CD4-positive, alpha-beta T cell (primary cell): Measurements from ENCODE around the gene PAMR1. TPM values are rescaled to one million over a fixed set of nuclear protein-coding genes. Genes with fewer than 3 reads are reported as not detected.

Source experiments
- ATAC-seq: fragments of 200-7000 bp; cut with Tn5 transposase; one replicate; pipeline ENCODE4 v1.10.0; 2022; ENCODE audit warnings: mild to moderate bottlenecking; ENCODE audit not compliant: poor library complexity
- CTCF ChIA-PET: fragments of 350-600 bp; sonication (Branson Sonifier 250); formaldehyde crosslinking; loops from one replicate; lab custom pipeline; 2021; ENCODE audit warnings: antibody characterized with exemption, inconsistent platforms; lab: Charles Lee
- POLR2A ChIA-PET: fragments of 350-600 bp; sonication (Branson Sonifier 250); formaldehyde crosslinking; loops from one replicate; lab custom pipeline; 2021; ENCODE audit warnings: antibody characterized with exemption, inconsistent platforms; lab: Charles Lee
- DNase-seq, 14 experiments: peaks; one replicate each; pipeline ENCODE4 v3.0.0-alpha.2; 2013 to 2020; ENCODE audit warnings: mixed read lengths in 2 of 14
- H3K27ac ChIP-seq, 2 donors: one replicate each; pipeline versions ENCODE4 v1.5.1 to v1.7.0; 2013; ENCODE audit warnings: low read length in 2 of 2, low read depth in 1 of 2, mild to moderate bottlenecking in 1 of 2
- H3K27me3 ChIP-seq, 2 experiments: 1 replicate in 1 of 2; 2 replicates in 1 of 2; pipeline versions ENCODE4 v1.6.1 to v1.7.0; 2013; ENCODE audit warnings: low read length in 2 of 2, control low read depth in 1 of 2, mild to moderate bottlenecking in 1 of 2, moderate library complexity in 1 of 2; ENCODE audit not compliant: insufficient read depth in 2 of 2, control insufficient read depth in 1 of 2
- H3K36me3 ChIP-seq: one replicate; pipeline ENCODE4 v1.6.1; 2013; ENCODE audit warnings: low read length, control low read depth; ENCODE audit not compliant: insufficient read depth
- H3K4me1 ChIP-seq: one replicate; pipeline ENCODE4 v1.6.1; 2013; ENCODE audit warnings: low read length, control low read depth; ENCODE audit not compliant: insufficient read depth
- H3K4me3 ChIP-seq: one replicate; pipeline ENCODE4 v1.5.1; 2013; ENCODE audit warnings: mild to moderate bottlenecking, low read length, moderate library complexity
- H3K9me3 ChIP-seq, 2 experiments: 1 replicate in 1 of 2; 2 replicates in 1 of 2; pipeline versions ENCODE4 v1.6.1 to v1.7.0; 2013; ENCODE audit warnings: low read length in 2 of 2, mild to moderate bottlenecking in 2 of 2, control low read depth in 1 of 2, moderate library complexity in 1 of 2; ENCODE audit not compliant: control insufficient read depth in 1 of 2, insufficient read depth in 1 of 2
- H3K27ac Mint-ChIP-seq: one replicate; pipeline ENCODE4 v1.8.0; 2020; ENCODE audit warnings: mixed read lengths
- H3K27me3 Mint-ChIP-seq: one replicate; pipeline ENCODE4 v1.8.0; 2021; ENCODE audit warnings: mixed read lengths
- H3K36me3 Mint-ChIP-seq: one replicate; pipeline ENCODE4 v1.8.0; 2021; ENCODE audit warnings: low read depth, mixed read lengths
- H3K4me1 Mint-ChIP-seq: one replicate; pipeline ENCODE4 v1.8.0; 2021; ENCODE audit warnings: low read depth, mixed read lengths
- H3K4me3 Mint-ChIP-seq: one replicate; pipeline ENCODE4 v1.8.0; 2020; ENCODE audit warnings: mild to moderate bottlenecking, mixed read lengths
- H3K9me3 Mint-ChIP-seq: one replicate; pipeline ENCODE4 v1.8.0; 2020; ENCODE audit warnings: mixed read lengths
- CTCF ChIP-seq: fragments of 200-600 bp; IDR thresholded peaks from one replicate; pipeline ENCODE4 v1.8.0; 2022; ENCODE audit warnings: antibody characterized with exemption, mild to moderate bottlenecking
- intact Hi-C, 2 experiments: fragments of 100-400 bp; cut with DNase I in 1 of 2; cut with micrococcal nuclease in 1 of 2; formaldehyde crosslinking; loops; one replicate each; pipeline versions ENCODE4 v1.15.1 to v1.9.0; 2023 to 2025; cut with DNase I, micrococcal nuclease
- total RNA-seq, 174 experiments: library from RNA in 2 of 174; stranded (reverse) in 2 of 174; gene quantifications; one replicate each; pipeline ENCODE4 v1.2.3 and lab custom pipeline; 2021 to 2026

The PAMR1 gene
- total RNA-seq, 2 experiments from 2014 or later = not detected

- intact Hi-C loops = loop anchor here (5.0 to 10.0 kb wide), 2 partner anchors 826 to 909 kb away; no protein-coding TSS in a partner anchor
- H3K4me1 Mint-ChIP-seq = no peaks in the 10 kb centered on the region
- no peak overlapping the region for H3K27ac Mint-ChIP-seq
- no peak for DNase-seq
- no peak for TF ChIP-seq CTCF
- H3K9me3 Mint-ChIP-seq = no peaks in the 10 kb centered on the region
- Histone ChIP-seq H3K27me3 (peaks cover 29 to 61% of the 10 kb centered on the region in 2 experiments), H3K4me1 (peaks cover 4% of the 10 kb centered on the region), H3K4me3 (no peak overlapping the region), H3K36me3 (no peaks in the 10 kb centered on the region), H3K9me3 (no peaks in the 10 kb centered on the region), H3K27ac (no peak overlapping the region)
- H3K4me3 Mint-ChIP-seq = no peak overlapping the region
- ATAC-seq = no peak
- no peaks in the 10 kb centered on the region for H3K36me3 Mint-ChIP-seq
- peaks cover 71% of the 10 kb centered on the region for H3K27me3 Mint-ChIP-seq
- CTCF ChIA-PET = no interaction called here
- POLR2A ChIA-PET = no interaction called here
Measured at GRCh38 chr11:35413598-35413997, 111.8 kb downstream of the PAMR1 start.

- no peak overlapping the region for H3K27ac ChIP-seq
- peaks cover 16 to 48% of the 10 kb centered on the region in 2 experiments for H3K27me3 ChIP-seq
- no peaks in the 10 kb centered on the region for H3K4me1 ChIP-seq
- H3K36me3 Mint-ChIP-seq = no peaks in the 10 kb centered on the region
- no peak overlapping the region for H3K27ac Mint-ChIP-seq
- H3K36me3 ChIP-seq = no peaks in the 10 kb centered on the region
- CTCF ChIA-PET = no interaction called here
- no peak overlapping the region for H3K4me3 Mint-ChIP-seq
- TF ChIP-seq CTCF = peak; percentile 39
- ATAC-seq (no peak), DNase-seq (no peak)
- no peaks in the 10 kb centered on the region for H3K9me3 ChIP-seq
- intact Hi-C loops = loop anchor here (5.0 to 10.0 kb wide), 2 partner anchors 825 to 907 kb away; no protein-coding TSS in a partner anchor
- POLR2A ChIA-PET = no interaction called here
- no peaks in the 10 kb centered on the region for H3K9me3 Mint-ChIP-seq
- no peaks in the 10 kb centered on the region for H3K4me1 Mint-ChIP-seq
- peaks cover 57% of the 10 kb centered on the region for H3K27me3 Mint-ChIP-seq
- no peak overlapping the region for H3K4me3 ChIP-seq
Measured at GRCh38 chr11:35412285-35412684, 113.1 kb downstream of the PAMR1 start.

- no peak overlapping the region for H3K27ac Mint-ChIP-seq
- Histone ChIP-seq H3K4me1 (no peaks in the 10 kb centered on the region), H3K27ac (no peak overlapping the region), H3K4me3 (no peak overlapping the region), H3K36me3 (no peaks in the 10 kb centered on the region), H3K27me3 (peaks cover 0 to 22% of the 10 kb centered on the region in 2 experiments), H3K9me3 (no peaks in the 10 kb centered on the region)
- no peak for TF ChIP-seq CTCF
- no peaks in the 10 kb centered on the region for H3K36me3 Mint-ChIP-seq
- ChIA-PET POLR2A (no interaction called here), CTCF (no interaction called here)
- H3K27me3 Mint-ChIP-seq = peaks cover 14% of the 10 kb centered on the region
- no peak for ATAC-seq
- H3K4me3 Mint-ChIP-seq = no peak overlapping the region
- no peaks in the 10 kb centered on the region for H3K4me1 Mint-ChIP-seq
- intact Hi-C loops = no loop called here
- no peaks in the 10 kb centered on the region for H3K9me3 Mint-ChIP-seq
- DNase-seq = no peak
Measured at GRCh38 chr11:35407041-35407440, 118.4 kb downstream of the PAMR1 start.
